Testis (tissue), 2 donors: Measurements from ENCODE around the gene PNPLA8.

ENCODE experiments used
- POLR2A ChIP-seq: fragments of 450-650 bp; IDR thresholded peaks from one replicate; pipeline ENCODE4 v1.6.1; 2017; ENCODE audit warnings: antibody characterized with exemption, mild to moderate bottlenecking, moderate library complexity
- TF ChIP-seq, protein P1 (sequence below), 3 experiments: fragments of 450-650 bp in 2 of 3; fragments of 200-600 bp in 1 of 3; sonication (generic) in 1 of 3; IDR thresholded peaks; one replicate each; pipeline ENCODE4 v1.5.1; 2016 to 2019; ENCODE audit warnings: antibody characterized with exemption in 3 of 3, mild to moderate bottlenecking in 2 of 3, moderate library complexity in 1 of 3

DNA sequence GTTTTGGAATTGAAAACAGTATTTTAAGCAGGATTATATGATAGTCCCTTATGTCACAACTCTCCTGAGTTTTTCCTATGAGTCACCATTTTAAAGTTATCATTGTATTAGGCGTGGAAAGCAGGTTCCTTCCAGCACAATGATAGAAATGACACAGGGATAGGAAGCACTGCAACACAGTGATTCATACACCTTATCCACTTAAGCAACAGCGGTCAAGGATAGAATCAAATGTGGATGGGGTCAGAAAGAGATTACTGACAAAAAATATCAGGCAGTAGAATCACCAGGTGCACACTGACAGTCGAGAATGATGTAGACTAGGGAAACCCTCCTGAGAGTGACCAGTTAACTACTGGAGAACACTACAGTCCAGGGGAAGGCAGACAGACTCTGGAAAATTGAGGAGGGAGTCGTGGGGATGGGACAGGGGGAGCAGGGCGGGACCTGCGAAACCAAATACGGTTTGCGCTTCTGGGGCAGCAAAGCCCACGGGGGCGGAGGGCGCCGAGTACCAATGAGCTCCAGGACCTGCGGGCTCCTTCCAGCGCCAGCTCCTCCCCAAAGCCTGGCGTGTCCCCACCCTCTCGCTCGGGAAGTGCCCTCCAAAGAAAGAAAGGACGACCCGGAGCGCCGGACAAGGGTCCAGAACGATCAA is 479 bp downstream of the PNPLA8 start:
- TF ChIP-seq, protein P1, sequence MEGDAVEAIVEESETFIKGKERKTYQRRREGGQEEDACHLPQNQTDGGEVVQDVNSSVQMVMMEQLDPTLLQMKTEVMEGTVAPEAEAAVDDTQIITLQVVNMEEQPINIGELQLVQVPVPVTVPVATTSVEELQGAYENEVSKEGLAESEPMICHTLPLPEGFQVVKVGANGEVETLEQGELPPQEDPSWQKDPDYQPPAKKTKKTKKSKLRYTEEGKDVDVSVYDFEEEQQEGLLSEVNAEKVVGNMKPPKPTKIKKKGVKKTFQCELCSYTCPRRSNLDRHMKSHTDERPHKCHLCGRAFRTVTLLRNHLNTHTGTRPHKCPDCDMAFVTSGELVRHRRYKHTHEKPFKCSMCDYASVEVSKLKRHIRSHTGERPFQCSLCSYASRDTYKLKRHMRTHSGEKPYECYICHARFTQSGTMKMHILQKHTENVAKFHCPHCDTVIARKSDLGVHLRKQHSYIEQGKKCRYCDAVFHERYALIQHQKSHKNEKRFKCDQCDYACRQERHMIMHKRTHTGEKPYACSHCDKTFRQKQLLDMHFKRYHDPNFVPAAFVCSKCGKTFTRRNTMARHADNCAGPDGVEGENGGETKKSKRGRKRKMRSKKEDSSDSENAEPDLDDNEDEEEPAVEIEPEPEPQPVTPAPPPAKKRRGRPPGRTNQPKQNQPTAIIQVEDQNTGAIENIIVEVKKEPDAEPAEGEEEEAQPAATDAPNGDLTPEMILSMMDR (IDR thresholded peaks at IDR 0.05): no peak
- TF ChIP-seq POLR2A: no peak
